MM.1S (cell line): ENCODE measurements around the gene PACS2.

ENCODE experiments used
- DNase-seq: peaks from one replicate; pipeline ENCODE4 v3.0.0-alpha.2; 2015
- H2AFZ ChIP-seq: fragments of 300-600 bp; sonication (generic); 2 replicates; pipeline ENCODE4 v1.6.0; 2016; ENCODE audit warnings: antibody characterized with exemption, low read length
- H3F3A ChIP-seq: fragments of 300-600 bp; sonication (generic); 2 replicates; pipeline ENCODE4 v1.6.1; 2016; ENCODE audit warnings: mild to moderate bottlenecking, antibody characterized with exemption, low read length, moderate library complexity, mixed read lengths; ENCODE audit not compliant: insufficient read depth
- H3K27ac ChIP-seq: fragments of 300-600 bp; sonication (generic); 2 replicates; pipeline ENCODE4 v1.5.1; 2016; ENCODE audit warnings: mild to moderate bottlenecking, low read length
- H3K27me3 ChIP-seq: fragments of 300-600 bp; sonication (generic); replicated peaks from 2 replicates; pipeline ENCODE4 v1.6.0; 2016; ENCODE audit warnings: low read length; ENCODE audit not compliant: insufficient read depth
- H3K36me3 ChIP-seq: fragments of 300-600 bp; sonication (generic); replicated peaks from 2 replicates; pipeline ENCODE4 v1.6.1; 2016; ENCODE audit warnings: mild to moderate bottlenecking, low read length, mixed read lengths; ENCODE audit not compliant: insufficient read depth
- H3K4me1 ChIP-seq: fragments of 300-600 bp; sonication (generic); 2 replicates; pipeline ENCODE4 v1.6.1; 2016; ENCODE audit warnings: low read length, mixed read lengths
- H3K4me2 ChIP-seq: fragments of 300-600 bp; sonication (generic); 2 replicates; pipeline ENCODE4 v1.6.0; 2016; ENCODE audit warnings: low read depth, low read length
- H3K4me3 ChIP-seq: fragments of 300-600 bp; sonication (generic); 2 replicates; pipeline ENCODE4 v1.5.1; 2016; ENCODE audit warnings: low read length, mixed read lengths
- H3K79me2 ChIP-seq: fragments of 300-600 bp; sonication (generic); 2 replicates; pipeline ENCODE4 v1.6.1; 2016; ENCODE audit warnings: mixed run types, low read length, mixed read lengths
- H3K9ac ChIP-seq: fragments of 300-600 bp; sonication (generic); 2 replicates; pipeline ENCODE4 v1.6.1; 2016; ENCODE audit warnings: low read length, mixed read lengths
- H3K9me2 ChIP-seq: fragments of 300-600 bp; sonication (generic); replicated peaks from 2 replicates; pipeline ENCODE4 v1.6.1; 2016; ENCODE audit warnings: mild to moderate bottlenecking, low read length, mixed read lengths; ENCODE audit not compliant: insufficient read depth
- H3K9me3 ChIP-seq: fragments of 300-600 bp; sonication (generic); replicated peaks from 2 replicates; pipeline ENCODE4 v1.6.1; 2016; ENCODE audit warnings: mild to moderate bottlenecking, low read length, mixed read lengths; ENCODE audit not compliant: insufficient read depth
- H4K20me1 ChIP-seq: fragments of 300-600 bp; sonication (generic); 2 replicates; pipeline ENCODE4 v1.6.1; 2016; ENCODE audit warnings: mild to moderate bottlenecking, low read length, moderate library complexity, mixed read lengths; ENCODE audit not compliant: insufficient read depth
- CTCF ChIP-seq: fragments of 300-600 bp; sonication (generic); IDR thresholded peaks from 2 replicates; pipeline ENCODE4 v1.5.1; 2016; ENCODE audit warnings: antibody characterized with exemption, low read length, mixed read lengths
- EZH2 ChIP-seq: fragments of 300-600 bp; sonication (generic); optimal IDR thresholded peaks from 2 replicates; pipeline ENCODE3; 2017; ENCODE audit warnings: low read depth, mild to moderate bottlenecking, antibody characterized with exemption, low read length, mixed read lengths
- EZH2phosphoT487 ChIP-seq: fragments of 300-600 bp; sonication (generic); IDR thresholded peaks from 2 replicates; pipeline ENCODE4 v1.6.1; 2018; ENCODE audit warnings: antibody characterized with exemption, low read length

PACS2 gene

GRCh38 chr14:105446971-105447370, 132.4 kb downstream of the PACS2 start:
- Histone ChIP-seq H3K4me1 (no peaks in the 10 kb centered on the region), H3K9me3 (no peaks in the 10 kb centered on the region), H3K79me2 (no peaks in the 10 kb centered on the region), H3K9ac (no peak overlapping the region), H3K27me3 (no peaks in the 10 kb centered on the region), H3K9me2 (no peaks in the 10 kb centered on the region), H3K4me3 (no peak overlapping the region), H4K20me1 (no peaks in the 10 kb centered on the region), H3F3A (no peaks in the 10 kb centered on the region), H3K4me2 (no peak overlapping the region), H3K36me3 (no peaks in the 10 kb centered on the region), H2AFZ (no peak overlapping the region), H3K27ac (no peak overlapping the region)
- DNase-seq: no peak
- TF ChIP-seq EZH2 (no peak), CTCF (no peak), EZH2phosphoT487 (no peak)
